Measurements from ENCODE around the gene PRMT1. TPM values are rescaled to one million over a fixed set of nuclear protein-coding genes. Genes with fewer than 3 reads are reported as not detected.
A peak's percentile ranks its signal among the peaks of the same experiment; 100 is the strongest.

The PRMT1 gene
- total RNA-seq, 1 experiment from 2014 or later: 536 TPM

GRCh38 chr19:49688531-49689132 lies 11.6 kb downstream of the PRMT1 start:
- Histone ChIP-seq H3K27ac (ENCODE audit: low read depth, low read length, poor library complexity, severe bottlenecking) (peak overlapping the region; percentile 40), H3K9me3 (ENCODE audit: low read depth, low read length, poor library complexity, severe bottlenecking) (no peaks in the 10 kb centered on the region), H3K4me3 (ENCODE audit: low read depth, low read length, poor library complexity, severe bottlenecking) (no peak overlapping the region), H3K27me3 (replicated peaks; ENCODE audit: insufficient read depth, low read depth, low read length, poor library complexity) (no peaks in the 10 kb centered on the region), H3K36me3 (ENCODE audit: insufficient read depth, low read length, poor library complexity, severe bottlenecking) (peaks cover 33% of the 10 kb centered on the region), H3K4me1 (ENCODE audit: insufficient read depth, low read length, poor library complexity, severe bottlenecking) (peaks cover 44% of the 10 kb centered on the region)
- ChIA-PET CTCF (interaction anchor here (0.6 to 0.9 kb wide), 2 partner anchors 182 to 448 kb away, joined by 3 to 4 read pairs; no protein-coding TSS in a partner anchor), POLR2A (ENCODE audit: low non-redundant PET) (no interaction called here)
- DNase-seq (ENCODE audit: low spot score): no peak
- BruUV-seq (replicated peaks): no TSS peak
- no peak for TF ChIP-seq EZH2 (IDR thresholded peaks at IDR 0.05; ENCODE audit: borderline replicate concordance, low read depth, low read length, poor library complexity, severe bottlenecking)
- TF ChIP-seq, protein P1, sequence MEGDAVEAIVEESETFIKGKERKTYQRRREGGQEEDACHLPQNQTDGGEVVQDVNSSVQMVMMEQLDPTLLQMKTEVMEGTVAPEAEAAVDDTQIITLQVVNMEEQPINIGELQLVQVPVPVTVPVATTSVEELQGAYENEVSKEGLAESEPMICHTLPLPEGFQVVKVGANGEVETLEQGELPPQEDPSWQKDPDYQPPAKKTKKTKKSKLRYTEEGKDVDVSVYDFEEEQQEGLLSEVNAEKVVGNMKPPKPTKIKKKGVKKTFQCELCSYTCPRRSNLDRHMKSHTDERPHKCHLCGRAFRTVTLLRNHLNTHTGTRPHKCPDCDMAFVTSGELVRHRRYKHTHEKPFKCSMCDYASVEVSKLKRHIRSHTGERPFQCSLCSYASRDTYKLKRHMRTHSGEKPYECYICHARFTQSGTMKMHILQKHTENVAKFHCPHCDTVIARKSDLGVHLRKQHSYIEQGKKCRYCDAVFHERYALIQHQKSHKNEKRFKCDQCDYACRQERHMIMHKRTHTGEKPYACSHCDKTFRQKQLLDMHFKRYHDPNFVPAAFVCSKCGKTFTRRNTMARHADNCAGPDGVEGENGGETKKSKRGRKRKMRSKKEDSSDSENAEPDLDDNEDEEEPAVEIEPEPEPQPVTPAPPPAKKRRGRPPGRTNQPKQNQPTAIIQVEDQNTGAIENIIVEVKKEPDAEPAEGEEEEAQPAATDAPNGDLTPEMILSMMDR (conservative IDR thresholded peaks at IDR 0.05; ENCODE audit: low read depth, low read length): no peak
- intact Hi-C loops (cut with micrococcal nuclease; ENCODE audit: unreplicated experiment): no loop called here

DNA sequence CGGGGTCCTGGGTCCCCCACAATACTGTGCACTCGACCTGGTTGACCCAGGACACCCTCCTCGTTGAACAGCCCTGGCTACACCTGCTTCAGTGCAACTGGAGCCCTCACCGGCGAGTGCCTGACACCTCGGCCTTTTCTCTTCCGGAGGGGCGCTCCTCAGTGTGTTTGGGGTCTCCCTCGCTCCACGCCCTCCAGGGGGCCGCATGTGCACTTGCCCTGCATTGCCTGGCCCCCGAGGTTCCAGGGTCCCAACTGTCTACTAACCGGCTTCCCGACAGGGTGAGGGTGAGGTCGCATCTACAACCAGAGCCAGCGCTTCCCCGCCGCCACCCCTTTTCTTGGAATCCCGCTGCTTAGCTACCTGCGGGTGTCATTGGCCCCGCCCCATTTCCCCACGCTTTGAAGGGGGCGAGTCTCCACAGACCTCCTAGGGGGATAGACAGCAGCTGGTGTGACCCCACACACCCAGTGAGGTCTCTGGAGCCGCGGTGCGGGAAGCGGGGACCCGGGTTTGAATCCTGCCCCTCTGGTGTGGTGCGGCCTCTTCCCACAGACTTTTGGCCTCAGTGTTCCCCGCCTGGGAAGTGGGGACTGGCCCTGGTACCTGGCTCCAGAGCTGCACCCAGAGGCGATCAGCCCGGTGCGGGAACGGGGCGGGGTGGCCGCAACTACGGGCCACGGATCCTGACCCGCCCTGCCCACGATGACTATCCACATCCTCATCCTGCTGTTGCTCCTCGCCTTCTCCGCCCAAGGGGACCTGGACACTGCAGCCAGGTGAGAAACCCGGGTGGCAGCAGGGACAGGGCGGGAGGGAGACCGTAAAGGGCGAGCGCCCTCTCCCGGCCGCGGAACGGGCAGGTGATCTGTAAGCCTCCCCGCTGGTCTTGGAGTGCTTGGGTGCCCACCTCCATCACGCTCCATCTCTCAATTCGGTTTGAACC lies 12.3 kb downstream of the PRMT1 start, which contains the start of gene ADM5:
Gene ADM5 (plus strand): TSS at position 462 of the 946 bp plus-strand sequence. CDS start 244 bp downstream, at position 706.
- ChIA-PET POLR2A (ENCODE audit: low non-redundant PET) (interaction anchor here (0.6 kb wide), 1 partner anchor 9 kb away, joined by 9 read pairs; no protein-coding TSS in a partner anchor), CTCF (interaction anchor here (0.6 to 1.5 kb wide), 5 partner anchors 8 to 447 kb away, joined by 3 to 5 read pairs (median 3); no protein-coding TSS in a partner anchor)
- H3K27me3 ChIP-seq (replicated peaks; ENCODE audit: insufficient read depth, low read depth, low read length, poor library complexity): no peaks in the 10 kb centered on the region
- intact Hi-C loops (cut with micrococcal nuclease; ENCODE audit: unreplicated experiment): no loop called here
- peak within 1 kb of the TSS; percentile 47 for H3K27ac ChIP-seq (ENCODE audit: low read depth, low read length, poor library complexity, severe bottlenecking)
- TF ChIP-seq, protein P1 (conservative IDR thresholded peaks at IDR 0.05; ENCODE audit: low read depth, low read length): peak; percentile 79
- TF ChIP-seq EZH2 (IDR thresholded peaks at IDR 0.05; ENCODE audit: borderline replicate concordance, low read depth, low read length, poor library complexity, severe bottlenecking): no peak
- no TSS peak for BruUV-seq (replicated peaks)
- H3K9me3 ChIP-seq (ENCODE audit: low read depth, low read length, poor library complexity, severe bottlenecking): no peaks in the 10 kb centered on the region
- peaks cover 26% of the 10 kb centered on the region for H3K36me3 ChIP-seq (ENCODE audit: insufficient read depth, low read length, poor library complexity, severe bottlenecking)
- peak within 1 kb of the TSS; percentile 49 for H3K4me3 ChIP-seq (ENCODE audit: low read depth, low read length, poor library complexity, severe bottlenecking)
- peaks cover 44% of the 10 kb centered on the region for H3K4me1 ChIP-seq (ENCODE audit: insufficient read depth, low read length, poor library complexity, severe bottlenecking)
- peak; percentile 52 for DNase-seq (ENCODE audit: low spot score)

- peak; percentile 49 for DNase-seq (ENCODE audit: low spot score)
- peaks cover 44% of the 10 kb centered on the region for H3K4me1 ChIP-seq (ENCODE audit: insufficient read depth, low read length, poor library complexity, severe bottlenecking)
- H3K9me3 ChIP-seq (ENCODE audit: low read depth, low read length, poor library complexity, severe bottlenecking): no peaks in the 10 kb centered on the region
- ChIA-PET POLR2A (ENCODE audit: low non-redundant PET) (no interaction called here), CTCF (interaction anchor here (0.5 to 1.5 kb wide), 5 partner anchors 9 to 120 kb away, joined by 3 to 5 read pairs (median 3); no protein-coding TSS in a partner anchor)
- TSS peak; percentile 87 for BruUV-seq (replicated peaks)
- H3K4me3 ChIP-seq (ENCODE audit: low read depth, low read length, poor library complexity, severe bottlenecking): peak overlapping the region; percentile 49
- TF ChIP-seq EZH2 (IDR thresholded peaks at IDR 0.05; ENCODE audit: borderline replicate concordance, low read depth, low read length, poor library complexity, severe bottlenecking): no peak
- TF ChIP-seq, protein P1 (conservative IDR thresholded peaks at IDR 0.05; ENCODE audit: low read depth, low read length): peak; percentile 21; the same call in 1 of the 2 replicates
- H3K27ac ChIP-seq (ENCODE audit: low read depth, low read length, poor library complexity, severe bottlenecking): peak overlapping the region; percentile 47
- peaks cover 18% of the 10 kb centered on the region for H3K36me3 ChIP-seq (ENCODE audit: insufficient read depth, low read length, poor library complexity, severe bottlenecking)
- intact Hi-C loops (cut with micrococcal nuclease; ENCODE audit: unreplicated experiment): no loop called here
- H3K27me3 ChIP-seq (replicated peaks; ENCODE audit: insufficient read depth, low read depth, low read length, poor library complexity): no peaks in the 10 kb centered on the region
Measured at GRCh38 chr19:49690079-49690655, 13.1 kb downstream of the PRMT1 start.
